HG03432 (cell line): ENCODE results near the gene ADM2.
A peak's percentile ranks its signal among the peaks of the same experiment; 100 is the strongest.
"Not testable (repeated sequence)": the region's sequence is repeated elsewhere in the genome, so short reads cannot be mapped to it uniquely, and the experiment has no call there.

Experiments used
- ATAC-seq: cut with Tn5 transposase; IDR thresholded peaks from one replicate; pipeline ENCODE4 v1.9.1; 2021; ENCODE audit warnings: mild to moderate bottlenecking, moderate library complexity; ENCODE audit not compliant: unreplicated experiment

The ADM2 gene

DNA sequence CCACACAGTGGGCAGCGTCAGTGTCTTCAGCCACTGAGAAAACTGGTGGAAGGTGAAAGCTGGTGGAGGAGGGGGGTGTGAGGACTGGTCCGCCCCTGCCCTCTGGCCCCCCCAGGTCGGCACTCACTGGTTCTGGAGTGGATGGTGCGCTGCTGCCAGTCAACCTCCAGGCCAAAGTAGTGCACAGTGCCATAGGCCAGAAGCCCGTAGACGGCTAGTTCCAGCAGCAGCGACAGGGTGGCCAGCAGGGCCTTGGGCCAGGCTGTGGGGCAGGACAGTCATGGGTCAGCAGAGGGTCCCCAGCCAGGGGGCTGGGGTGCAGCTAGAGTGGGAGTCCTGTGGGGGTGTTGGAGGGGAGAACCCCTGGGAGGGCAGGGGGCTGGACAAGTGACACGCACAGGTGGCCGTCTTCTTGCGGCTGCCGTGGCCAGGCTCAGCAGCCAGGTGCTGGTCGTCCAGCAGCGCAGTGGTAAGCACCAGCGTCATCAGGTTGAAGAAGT, 24.0 kb downstream of the ADM2 start:
- ATAC-seq, result no peak

DNA sequence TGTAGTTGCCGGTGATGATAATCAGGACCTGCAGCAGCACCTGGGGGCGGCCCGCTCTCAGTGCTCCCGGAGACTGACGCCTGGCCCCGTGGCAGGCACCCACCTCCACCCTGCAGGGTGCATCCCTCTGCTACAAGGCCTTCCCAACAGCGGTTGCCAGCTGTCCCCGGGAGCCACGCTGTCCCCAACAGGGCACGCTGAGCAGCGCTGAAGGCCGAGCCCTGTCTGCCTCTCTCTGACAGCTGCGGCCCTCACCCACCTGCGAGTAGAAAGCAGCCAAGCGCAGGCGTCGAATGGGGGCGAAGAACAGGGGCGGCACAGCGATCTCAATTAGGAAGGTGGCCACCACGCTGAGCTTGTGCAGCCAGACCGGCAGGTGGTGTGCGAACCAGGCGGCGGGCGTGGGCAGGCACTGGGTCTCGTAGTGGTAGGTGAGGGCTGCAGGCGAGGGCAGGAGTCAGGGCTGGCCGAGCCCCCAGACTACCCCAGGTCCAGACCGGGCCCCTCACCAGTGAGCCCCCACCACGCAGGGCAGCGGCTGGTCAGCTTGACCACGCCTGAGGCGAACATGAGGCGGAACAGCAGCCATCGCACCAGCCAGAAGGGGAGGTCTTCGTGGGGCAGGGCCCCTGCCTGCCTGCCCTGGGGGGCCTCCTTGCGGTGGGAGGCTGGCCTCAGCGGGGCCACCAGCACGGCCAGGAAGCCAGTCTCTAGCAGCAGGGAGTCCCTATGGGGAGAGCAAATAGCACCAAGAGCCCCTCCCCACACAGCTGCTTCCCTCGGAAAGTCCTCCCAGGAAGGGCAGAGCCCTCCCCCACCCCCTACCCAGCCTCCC, 24.6 kb downstream of the ADM2 start:
- ATAC-seq, result no peak

DNA sequence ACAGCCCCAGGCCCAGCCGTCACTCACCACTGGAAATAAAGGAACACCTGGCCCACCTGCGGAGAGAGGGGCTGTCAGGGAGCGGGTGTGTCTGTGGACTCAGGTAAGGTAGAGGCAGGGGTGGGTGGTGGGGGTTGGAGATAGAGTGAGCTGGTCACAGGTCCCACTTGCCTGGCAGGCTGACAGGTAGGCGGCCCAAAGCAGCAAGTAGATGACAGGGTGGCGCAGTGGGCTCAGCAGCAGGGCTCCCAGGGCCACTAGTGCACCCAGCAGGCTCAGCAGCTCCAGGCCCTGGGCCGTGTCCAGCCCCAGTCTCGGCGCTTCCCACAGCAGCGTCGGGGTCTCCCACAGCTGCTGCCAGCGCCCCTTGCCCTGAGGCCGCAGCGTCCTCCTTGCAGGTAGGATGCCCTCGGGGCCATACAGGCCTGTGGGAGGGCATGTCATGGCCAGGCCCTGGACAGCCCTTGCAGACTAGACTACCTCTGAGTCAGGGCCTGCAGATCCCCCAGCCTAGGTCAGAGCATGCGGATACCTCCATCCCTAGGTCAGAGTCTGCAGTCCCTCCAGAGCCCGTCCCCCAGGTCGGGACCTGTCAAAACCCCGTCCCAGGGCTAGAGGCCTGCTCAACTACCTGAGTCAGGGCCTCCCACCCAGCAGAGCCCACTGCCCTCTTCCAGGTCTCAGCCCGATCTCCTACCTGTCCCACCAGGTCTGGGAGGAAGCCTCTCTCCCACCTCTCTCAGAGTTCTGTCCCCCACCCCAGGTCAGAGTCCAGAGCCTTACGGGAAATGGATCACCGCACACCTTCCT, 25.5 kb downstream of the ADM2 start:
- ATAC-seq, result peak; percentile 4

DNA sequence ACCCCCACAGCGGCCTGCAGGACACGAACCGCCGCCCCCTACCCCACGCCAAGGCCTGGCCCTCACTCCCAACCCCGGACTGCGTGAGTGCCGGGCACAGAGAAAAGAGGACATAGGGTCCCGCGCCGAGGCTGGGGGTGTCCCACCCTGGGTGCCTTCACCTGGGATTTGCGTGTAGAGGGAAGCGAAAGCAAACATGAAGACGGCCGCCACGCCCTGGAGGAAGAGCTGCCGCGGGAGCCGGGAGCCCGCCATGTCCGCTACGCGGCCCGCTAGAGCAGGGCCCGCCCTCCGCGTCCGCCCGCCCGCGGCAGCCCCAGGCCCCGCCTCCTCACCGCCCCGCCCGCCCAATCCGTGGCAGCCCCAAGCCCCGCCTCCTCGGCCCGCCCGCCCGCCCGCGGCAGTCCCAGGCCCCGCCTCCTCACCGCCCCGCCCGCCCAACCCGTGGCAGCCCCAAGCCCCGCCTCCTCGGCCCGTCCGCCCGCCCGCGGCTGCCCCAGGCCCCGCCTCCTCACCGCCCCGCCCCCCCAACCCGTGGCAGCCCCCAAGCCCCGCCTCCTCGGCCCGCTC, 26.2 kb downstream of the ADM2 start, which contains the start of gene LMF2:
TSS of gene LMF2 (minus strand) at position 282 of the 570 bp plus-strand sequence. CDS start at position 255, 27 bp downstream.
- peak; percentile 60 for ATAC-seq

DNA sequence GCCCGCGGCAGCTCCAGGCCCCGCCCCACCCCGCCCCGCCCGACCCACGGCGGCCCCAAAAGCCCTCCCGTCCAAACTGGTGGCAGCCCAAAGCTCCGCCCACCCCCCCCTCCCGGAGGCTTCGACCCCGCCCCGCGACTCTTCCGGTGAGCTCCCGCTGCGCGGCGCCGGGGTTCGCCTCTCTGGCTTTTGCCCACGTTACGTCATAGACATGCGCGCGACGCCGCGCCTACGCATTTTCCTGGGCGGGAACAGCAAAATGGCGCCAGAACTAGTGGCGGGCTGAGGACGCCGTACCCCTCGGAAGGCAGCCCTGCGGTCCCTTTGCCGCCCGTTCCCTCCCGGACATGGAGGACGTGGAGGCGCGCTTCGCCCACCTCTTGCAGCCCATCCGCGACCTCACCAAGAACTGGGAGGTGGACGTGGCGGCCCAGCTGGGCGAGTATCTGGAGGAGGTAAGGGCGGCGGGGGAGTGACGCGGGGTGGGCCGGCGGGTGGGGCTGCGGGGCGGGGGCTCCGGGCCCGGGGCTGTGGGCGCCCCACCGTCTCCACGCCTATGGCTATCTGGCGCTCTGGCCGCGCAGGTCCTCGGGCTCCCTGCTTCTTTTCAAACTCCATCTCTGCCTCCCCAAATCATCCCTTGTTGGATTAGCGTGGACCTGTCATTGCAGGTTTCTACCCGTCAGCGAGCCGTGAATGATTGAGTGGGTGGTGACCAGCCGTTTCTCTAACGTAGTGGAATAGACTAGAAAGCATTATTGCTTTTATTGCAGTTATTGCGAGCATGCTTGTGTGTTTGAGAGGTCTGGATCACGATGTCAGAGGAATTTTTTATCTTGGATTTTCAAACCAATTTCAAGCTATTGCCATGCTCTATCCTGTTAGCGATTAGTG, 26.9 kb downstream of the ADM2 start, which contains the start of gene NCAPH2:
TSS of gene NCAPH2 (plus strand) at position 234 of the 894 bp plus-strand sequence. CDS start at position 348, 114 bp downstream.
- peak; percentile 68 for ATAC-seq

DNA sequence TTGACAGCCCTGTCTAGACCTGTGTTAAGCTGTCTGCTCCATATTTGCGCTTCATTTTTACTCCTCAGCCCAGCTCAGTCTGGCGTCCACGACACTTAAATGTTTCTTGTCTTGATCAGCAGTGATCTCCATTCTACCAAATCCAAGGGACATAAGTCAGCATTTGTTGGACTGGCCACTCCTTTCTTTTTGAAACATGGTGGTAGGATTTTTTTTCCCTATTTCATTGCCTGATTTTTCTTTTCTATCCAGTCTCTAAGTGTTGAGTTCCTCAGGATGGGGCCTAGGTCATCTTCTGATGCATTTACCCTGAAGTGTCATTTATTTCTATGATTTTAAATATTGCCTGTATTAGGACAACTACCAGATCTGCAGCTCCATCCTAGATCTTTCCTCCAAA, 27.6 kb downstream of the ADM2 start:
- no peak for ATAC-seq

DNA sequence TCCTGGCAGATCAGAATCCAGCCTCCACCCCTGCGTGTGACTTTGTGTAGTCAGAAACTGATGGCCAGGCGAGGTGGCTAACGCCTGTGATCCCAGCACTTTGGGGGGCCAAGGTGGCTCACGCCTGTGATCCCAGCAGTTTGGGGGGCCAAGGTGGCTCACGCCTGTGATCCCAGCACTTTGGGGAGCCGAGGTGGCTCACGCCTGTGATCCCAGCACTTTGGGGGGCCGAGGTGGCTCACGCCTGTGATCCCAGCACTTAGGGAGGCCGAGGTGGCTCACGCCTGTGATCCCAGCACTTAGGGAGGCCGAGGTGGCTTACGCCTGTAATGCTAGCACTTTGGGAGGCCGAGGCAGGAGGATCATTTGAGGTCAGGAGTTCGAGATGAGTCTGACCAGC, 31.8 kb downstream of the ADM2 start:
- no peak for ATAC-seq

DNA sequence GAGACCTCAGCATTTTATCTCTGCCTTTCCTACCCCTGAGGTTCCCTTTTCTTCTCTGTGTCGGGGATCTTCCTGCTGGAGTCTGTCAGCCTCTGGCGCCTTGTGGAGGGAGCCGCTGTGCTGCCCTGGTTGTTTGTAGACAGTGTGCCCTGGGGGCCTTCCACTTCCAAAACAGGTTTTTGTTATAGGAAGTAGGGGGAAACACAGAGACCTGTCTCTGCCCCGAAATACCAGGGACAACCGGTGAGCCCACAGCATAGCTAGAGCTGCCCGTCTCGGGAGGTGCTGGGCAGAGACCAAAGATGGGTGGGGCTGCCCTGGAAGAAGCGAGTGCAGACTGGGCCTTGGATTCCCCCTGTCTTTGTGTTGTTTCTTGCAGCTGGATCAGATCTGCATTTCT, 34.7 kb downstream of the ADM2 start:
- no peak for ATAC-seq

DNA sequence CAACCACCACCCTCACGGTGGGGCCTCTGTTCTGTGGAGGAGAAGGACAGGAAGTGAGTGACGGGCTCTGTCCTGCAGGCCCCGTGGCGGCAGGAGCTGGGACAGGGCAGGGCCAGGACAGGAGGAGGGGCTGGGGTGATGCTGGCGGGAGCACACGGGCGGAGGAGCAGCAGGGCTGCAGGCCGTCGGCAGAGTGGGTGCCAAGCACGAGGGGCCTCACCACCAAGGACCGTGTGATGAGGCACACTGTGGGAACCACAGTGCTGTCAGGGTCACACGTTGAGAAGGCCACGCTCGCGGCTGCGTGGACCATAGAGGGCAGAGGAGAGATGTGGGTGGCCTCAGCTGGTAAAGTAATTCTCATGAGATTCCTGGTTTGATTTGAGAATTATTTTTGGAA, 35.5 kb downstream of the ADM2 start:
- no peak for ATAC-seq

DNA sequence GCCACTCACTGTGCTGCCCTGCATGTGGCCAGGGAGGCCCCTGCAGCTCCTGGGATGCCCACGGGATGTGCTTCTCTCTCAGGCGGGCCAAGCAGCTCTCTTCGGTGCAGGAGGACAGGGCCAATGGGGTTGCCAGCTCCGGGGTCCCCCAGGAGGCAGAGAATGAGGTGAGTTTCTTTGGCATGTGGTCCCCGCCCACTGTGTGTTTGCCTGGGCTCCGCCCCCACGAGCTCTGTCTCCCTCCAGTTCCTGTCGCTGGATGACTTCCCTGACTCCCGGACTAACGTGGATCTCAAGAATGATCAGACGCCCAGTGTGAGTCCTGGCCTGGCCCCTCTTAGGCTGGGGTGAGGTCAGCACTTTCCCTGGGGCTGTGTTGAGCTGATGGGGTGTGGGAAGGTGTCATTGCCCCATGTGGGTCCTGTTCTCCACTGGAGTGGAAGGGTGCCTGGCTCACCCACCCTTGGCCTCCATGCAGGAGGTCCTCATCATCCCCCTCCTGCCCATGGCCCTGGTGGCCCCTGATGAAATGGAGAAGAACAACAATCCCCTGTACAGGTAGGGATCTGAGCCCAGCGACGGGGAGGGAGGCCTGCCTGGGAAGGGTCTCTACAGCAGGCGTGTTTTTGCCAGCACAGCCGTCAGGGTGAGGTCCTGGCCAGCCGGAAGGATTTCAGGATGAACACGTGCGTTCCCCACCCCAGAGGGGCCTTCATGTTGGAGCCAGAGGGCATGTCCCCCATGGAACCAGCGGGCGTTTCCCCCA, 36.3 kb downstream of the ADM2 start:
- ATAC-seq, result no peak

DNA sequence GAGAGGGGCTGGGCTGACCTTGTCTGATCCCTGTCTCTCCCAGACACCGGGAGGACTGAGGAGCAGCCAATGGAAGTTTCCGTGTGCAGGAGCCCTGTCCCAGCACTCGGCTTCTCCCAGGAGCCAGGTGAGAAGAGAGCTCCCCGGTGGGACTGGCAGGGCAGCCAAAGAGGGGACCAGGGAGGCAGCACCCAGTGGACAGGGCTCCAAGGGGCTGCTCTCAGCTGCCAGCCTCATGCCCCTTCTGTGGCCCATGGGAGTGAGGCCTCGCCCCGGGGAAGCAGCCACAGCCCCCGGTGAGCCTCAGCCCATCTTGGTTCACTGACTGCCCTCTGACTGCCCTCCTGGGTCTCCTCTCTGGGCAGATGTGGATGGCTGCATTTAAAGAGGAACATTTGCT, 37.3 kb downstream of the ADM2 start:
- ATAC-seq, result no peak

DNA sequence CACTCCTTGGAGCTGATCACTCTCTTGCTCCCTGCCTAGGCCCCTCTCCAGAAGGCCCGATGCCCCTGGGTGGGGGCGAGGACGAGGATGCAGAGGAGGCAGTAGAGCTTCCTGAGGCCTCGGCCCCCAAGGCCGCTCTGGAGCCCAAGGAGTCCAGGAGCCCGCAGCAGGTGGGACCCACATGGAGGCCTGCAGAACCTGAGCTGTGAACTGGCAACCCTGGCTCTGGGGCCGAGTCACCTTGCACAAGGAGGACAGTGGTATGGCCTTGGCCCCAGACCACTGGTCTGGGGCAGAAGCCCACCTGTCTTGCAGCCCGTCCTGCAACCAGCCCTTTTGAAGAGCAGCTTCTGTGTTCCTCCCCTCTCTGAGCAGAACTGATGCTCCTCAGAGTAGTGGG, 37.8 kb downstream of the ADM2 start:
- ATAC-seq, result no peak

DNA sequence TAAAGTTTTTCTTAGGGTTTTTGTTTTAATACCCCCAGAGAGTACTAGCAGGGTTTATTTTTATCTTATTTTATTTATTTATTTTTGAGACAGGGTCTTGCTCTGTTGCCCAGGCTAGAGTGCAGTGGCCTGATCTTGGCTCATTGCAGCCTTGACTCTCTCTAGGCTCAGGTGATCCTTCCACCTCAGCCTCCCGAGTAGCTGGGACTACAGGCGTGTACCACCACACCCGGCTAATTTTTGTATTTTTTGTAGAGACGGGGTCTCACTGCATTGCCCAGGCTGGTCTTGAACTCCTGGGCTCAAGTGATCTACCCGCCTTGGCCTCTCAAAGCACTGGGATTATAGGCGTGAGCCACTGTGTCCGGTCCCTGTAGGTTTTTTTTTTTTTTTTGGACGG, 38.8 kb downstream of the ADM2 start:
- not testable (repeated sequence) for ATAC-seq

DNA sequence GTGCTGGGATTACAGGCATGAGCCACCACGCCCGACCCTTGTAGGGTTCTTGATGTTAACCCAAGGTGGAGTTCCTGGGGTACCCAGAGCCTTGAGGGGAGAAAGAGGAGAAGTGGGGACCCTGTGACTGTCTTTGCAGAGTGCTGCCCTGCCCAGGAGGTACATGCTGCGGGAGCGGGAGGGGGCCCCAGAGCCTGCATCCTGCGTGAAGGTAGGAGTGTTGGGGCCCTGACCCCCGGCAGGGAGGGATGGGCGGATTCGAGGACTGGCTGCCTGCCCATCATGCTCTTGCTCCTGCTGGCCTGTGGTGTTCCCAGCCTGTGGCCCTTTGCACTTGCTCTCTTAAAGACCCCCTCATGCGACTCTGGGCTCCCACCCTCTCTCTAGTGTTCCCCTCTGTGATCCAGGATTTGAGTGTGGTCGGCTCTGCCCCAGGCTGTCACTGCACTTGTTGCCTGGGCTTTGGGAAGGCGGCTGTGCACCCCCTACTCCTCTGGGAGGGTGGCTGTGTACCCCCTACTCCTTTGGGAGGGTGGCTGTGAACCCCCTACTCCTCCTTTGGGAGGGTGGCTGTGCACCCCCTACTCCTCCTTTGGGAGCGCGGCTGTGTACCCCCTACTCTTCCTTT, 39.6 kb downstream of the ADM2 start:
- ATAC-seq, result no peak

DNA sequence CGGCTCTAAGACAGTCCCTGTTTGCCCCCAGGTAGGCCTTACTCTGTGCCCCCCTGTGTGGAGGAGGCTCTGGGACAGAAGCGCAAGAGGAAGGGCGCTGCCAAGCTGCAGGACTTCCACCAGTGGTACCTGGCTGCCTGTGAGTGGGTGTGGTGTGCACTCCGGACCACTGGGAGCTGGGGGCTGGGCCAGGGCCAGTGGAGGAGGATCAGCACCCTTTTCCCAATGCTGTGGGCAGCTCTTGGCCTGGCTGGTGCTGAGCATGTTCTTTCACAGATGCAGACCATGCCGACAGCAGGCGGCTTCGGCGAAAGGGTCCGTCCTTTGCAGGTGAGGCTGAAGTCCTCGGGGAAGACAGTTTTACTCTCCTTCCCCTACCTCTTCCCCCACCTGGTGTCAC, 40.4 kb downstream of the ADM2 start:
- ATAC-seq, result no peak

DNA sequence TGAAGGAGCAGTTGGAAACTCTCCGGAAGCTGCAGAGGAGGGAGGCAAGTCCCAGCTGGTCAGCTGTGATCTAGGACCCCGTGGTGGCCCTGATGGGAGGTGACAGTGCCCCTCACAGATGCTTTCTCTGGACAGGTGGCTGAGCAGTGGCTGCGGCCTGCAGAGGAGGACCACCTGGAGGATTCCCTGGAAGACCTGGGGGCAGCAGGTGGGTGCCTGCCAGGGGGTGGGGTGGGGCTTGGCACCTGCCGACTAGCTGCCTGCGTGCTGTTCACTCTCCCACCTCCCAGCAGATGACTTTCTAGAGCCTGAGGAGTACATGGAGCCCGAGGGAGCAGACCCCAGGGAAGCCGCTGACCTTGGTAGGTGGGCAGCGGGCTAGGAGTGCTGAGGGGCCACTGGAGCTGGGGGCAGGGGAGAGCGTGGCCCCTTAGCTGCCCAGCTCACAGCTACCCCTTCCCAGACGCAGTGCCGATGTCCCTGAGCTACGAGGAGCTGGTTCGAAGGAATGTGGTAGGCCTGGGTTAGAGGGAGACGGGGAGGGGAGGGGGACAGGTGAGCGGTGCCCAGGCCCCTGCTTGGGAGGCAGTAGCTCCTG, 41.0 kb downstream of the ADM2 start:
- no peak for ATAC-seq

DNA sequence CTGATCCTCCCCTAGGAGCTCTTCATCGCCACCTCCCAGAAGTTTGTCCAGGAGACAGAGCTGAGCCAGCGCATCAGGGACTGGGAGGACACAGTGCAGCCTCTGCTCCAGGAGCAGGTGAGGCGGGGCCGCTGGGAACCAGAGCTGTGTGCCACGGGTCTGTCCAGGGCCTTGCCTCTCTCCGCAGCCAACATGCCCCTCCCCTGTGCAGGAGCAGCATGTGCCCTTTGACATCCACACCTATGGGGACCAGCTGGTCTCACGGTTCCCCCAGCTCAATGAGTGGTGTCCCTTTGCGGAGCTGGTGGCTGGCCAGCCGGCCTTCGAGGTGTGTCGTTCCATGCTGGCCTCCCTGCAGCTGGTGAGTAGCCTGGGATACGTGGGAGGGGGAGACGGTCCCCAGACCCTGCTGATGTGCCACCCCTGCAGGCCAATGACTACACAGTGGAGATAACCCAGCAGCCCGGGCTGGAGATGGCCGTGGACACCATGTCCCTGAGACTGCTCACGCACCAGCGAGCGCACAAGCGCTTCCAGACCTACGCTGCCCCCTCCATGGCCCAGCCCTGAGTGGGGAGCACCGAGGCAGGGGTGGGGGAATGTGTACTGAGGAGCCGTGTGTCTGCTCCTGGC, 41.6 kb downstream of the ADM2 start:
- ATAC-seq, result no peak

DNA sequence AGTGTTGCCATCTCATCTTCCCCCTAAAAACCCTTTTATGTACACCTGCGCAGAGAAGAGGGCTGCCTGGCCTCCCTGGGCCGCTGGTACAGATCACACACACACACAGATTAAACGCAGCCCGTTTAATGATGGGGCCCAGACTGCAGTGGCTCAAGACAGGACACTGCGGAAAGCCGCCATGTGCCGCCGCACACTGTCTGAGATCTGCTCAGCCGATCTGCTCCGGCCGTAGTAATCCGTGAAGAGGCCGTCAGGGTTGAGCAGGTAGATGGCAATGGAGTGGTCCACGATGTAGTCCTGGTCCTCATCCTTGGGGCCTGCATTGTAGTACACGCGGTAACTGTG, 42.1 kb downstream of the ADM2 start:
- no peak for ATAC-seq
